ENCODE measurements around the gene FCRL2. TPM values are rescaled to one million over a fixed set of nuclear protein-coding genes. Genes with fewer than 3 reads are reported as not detected.

The FCRL2 gene
- total RNA-seq, 1 donor from 2014 or later, result 0.20 TPM

Other genes with a start within 250 kb of the FCRL2 start
- 0.10 TPM for gene FCRL5, start 224.6 kb downstream of the FCRL2 start, total RNA-seq
- not detected for gene FCRL4, start 179.0 kb downstream of the FCRL2 start, total RNA-seq
- gene FCRL3, start 76.4 kb downstream of the FCRL2 start, total RNA-seq, result 0.10 TPM
- 0.39 TPM for gene FCRL1, start 43.0 kb upstream of the FCRL2 start, total RNA-seq
- gene CD5L, start 64.7 kb upstream of the FCRL2 start, total RNA-seq, result 0.39 TPM
- gene KIRREL1, start 216.5 kb upstream of the FCRL2 start, total RNA-seq, result 36.0 TPM

All from skin of body (tissue), 1 donor.